Anterior cingulate cortex (tissue), 58 donors: ENCODE measurements around the gene PPP2R2C.

Source experiments
- DNase-seq, 58 donors: peaks; one replicate each; lab custom pipeline; 2025; lab: John Stamatoyannopoulos, UW

The PPP2R2C gene

GRCh38 chr4:6337331-6337935 is 135.0 kb downstream of the PPP2R2C start:
- DNase-seq, result no peak

GRCh38 chr4:6336166-6336565 is 136.2 kb downstream of the PPP2R2C start:
- no peak for DNase-seq

GRCh38 chr4:6335040-6335590 is 137.3 kb downstream of the PPP2R2C start:
- DNase-seq, result no peak

GRCh38 chr4:6334203-6334887 is 138.1 kb downstream of the PPP2R2C start:
- DNase-seq, result no peak

- no peak for DNase-seq
Measured at GRCh38 chr4:6333301-6334202, 138.9 kb downstream of the PPP2R2C start.

- DNase-seq, result no peak
Measured at GRCh38 chr4:6332669-6333050, 139.8 kb downstream of the PPP2R2C start.

- peak in 5 of 58 donors; percentile 7 to 38 (median 15) for DNase-seq
Measured at GRCh38 chr4:6332042-6332668, 140.3 kb downstream of the PPP2R2C start.

GRCh38 chr4:6331468-6331867 is 140.9 kb downstream of the PPP2R2C start:
- no peak for DNase-seq

- DNase-seq, result peak in 4 of 58 donors; percentile 8 to 30 (median 22)
Measured at GRCh38 chr4:6331018-6331417, 141.4 kb downstream of the PPP2R2C start.

GRCh38 chr4:6330384-6330767 is 142.0 kb downstream of the PPP2R2C start:
- DNase-seq, result no peak

GRCh38 chr4:6329478-6330383 is 142.7 kb downstream of the PPP2R2C start:
- no peak for DNase-seq

GRCh38 chr4:6328526-6328925 is 143.9 kb downstream of the PPP2R2C start:
- DNase-seq, result no peak

GRCh38 chr4:6327220-6327917 is 145.0 kb downstream of the PPP2R2C start:
- peak in 56 of 58 donors; percentile 41 to 87 (median 62) for DNase-seq

- no peak for DNase-seq
Measured at GRCh38 chr4:6326312-6327060, 145.9 kb downstream of the PPP2R2C start.

- no peak for DNase-seq
Measured at GRCh38 chr4:6325788-6326290, 146.6 kb downstream of the PPP2R2C start.

- DNase-seq, result peak in 2 of 58 donors; percentile 29 to 75
Measured at GRCh38 chr4:6324999-6325787, 147.2 kb downstream of the PPP2R2C start.

- no peak for DNase-seq
Measured at GRCh38 chr4:6324461-6324998, 147.9 kb downstream of the PPP2R2C start.
